HG03064 (cell line): ENCODE measurements around the gene RASGEF1C.

Experiments
- ATAC-seq: cut with Tn5 transposase; IDR thresholded peaks from one replicate; pipeline ENCODE4 v1.9.1; 2021; ENCODE audit warnings: low read depth; ENCODE audit not compliant: unreplicated experiment

RASGEF1C gene

GRCh38 chr5:180162304-180162661, 46.7 kb downstream of the RASGEF1C start:
- ATAC-seq, result no peak

GRCh38 chr5:180161420-180162303, 47.3 kb downstream of the RASGEF1C start:
- no peak for ATAC-seq

- no peak for ATAC-seq
Observed at GRCh38 chr5:180160789-180161188, 48.2 kb downstream of the RASGEF1C start.

DNA sequence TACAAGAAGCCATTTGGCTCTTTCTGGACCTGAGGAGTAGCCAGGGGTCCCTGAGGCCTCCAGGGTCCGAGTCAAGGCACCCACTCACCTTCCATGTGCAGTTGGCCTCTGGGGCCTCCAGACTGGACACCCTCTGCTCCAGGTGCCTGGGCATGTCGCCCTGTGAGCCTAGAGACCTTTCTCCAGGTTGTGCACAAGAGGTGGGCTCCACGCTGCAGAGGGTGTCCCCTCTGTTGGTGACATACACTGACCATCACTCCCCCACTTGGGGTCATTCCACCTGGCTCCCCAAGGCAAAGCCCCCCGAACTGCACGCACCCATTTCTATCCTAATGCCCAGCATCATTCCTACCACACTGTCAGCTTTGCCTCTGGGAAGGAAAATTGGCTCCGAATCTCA, 48.8 kb downstream of the RASGEF1C start:
- ATAC-seq, result no peak

GRCh38 chr5:180159756-180160155, 49.3 kb downstream of the RASGEF1C start:
- ATAC-seq, result no peak

GRCh38 chr5:180157866-180158265, 51.1 kb downstream of the RASGEF1C start:
- no peak for ATAC-seq

DNA sequence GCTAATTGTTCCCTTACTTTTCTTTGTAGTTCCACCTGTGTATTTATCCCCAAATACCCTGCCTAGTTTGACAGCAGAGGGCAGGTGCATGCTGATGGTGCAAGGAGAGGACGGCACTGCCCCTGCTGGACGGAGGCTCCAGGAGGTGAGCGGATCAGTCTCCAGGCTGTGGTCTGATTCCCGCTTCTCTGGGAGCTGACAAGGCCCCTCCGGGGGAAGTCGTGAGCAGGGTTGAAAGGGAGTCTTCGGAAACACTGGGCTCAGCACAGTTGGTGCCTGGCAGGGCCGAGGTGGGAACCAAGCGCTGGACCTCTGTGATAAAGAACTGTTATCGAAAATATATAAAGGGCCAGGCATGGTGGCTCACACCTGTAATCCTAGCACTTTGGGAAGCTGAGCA, 52.9 kb downstream of the RASGEF1C start:
- no peak for ATAC-seq

GRCh38 chr5:180155365-180155926, 53.6 kb downstream of the RASGEF1C start:
- ATAC-seq, result no peak

DNA sequence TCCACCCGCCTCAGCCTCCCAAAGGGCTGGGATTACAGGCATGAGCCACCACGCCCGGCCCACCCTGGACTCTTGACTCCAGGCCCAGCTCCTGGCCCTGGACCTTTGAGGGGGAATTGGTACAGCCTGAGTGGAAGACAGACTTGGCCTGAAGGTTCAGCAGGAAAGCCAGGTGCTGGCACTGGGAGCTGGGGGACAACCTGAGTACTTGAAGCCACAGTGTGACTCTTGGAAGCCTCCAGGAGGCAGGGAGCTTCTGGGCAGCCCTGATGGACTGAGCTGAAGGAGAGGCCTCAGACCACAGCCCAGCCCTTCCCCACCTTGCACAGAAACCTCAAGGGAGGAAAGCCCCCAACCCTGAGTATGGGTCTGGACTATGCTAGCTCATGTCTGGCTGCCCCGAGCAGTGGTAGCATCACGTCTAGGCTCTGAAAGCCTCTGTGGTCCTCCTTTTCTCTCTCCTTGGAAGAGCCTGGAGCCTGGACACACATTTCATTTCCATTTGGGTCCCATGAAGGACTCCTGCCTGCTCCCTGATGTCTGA, 54.1 kb downstream of the RASGEF1C start:
- no peak for ATAC-seq

DNA sequence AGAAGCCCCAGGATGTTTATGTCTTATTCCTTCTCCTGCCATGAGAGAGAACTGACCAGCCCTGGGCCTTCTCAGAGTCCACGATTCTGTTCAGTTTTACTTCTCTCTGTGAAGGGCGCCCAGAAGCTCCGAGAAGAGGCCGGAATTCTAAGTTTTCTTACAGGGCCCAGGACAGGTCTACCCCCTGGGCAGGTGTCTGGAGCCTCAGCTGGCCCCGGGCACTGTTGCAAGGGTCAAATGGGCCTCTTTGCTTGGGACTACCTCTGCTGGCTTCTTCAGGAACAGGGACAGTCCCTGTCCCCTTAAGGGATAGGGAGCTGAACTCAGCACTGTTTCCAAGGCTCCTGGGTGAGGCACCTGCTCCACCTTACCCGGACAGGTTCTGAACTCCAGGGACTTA, 55.0 kb downstream of the RASGEF1C start:
- no peak for ATAC-seq

GRCh38 chr5:180153099-180153498, 55.9 kb downstream of the RASGEF1C start:
- ATAC-seq, result no peak

DNA sequence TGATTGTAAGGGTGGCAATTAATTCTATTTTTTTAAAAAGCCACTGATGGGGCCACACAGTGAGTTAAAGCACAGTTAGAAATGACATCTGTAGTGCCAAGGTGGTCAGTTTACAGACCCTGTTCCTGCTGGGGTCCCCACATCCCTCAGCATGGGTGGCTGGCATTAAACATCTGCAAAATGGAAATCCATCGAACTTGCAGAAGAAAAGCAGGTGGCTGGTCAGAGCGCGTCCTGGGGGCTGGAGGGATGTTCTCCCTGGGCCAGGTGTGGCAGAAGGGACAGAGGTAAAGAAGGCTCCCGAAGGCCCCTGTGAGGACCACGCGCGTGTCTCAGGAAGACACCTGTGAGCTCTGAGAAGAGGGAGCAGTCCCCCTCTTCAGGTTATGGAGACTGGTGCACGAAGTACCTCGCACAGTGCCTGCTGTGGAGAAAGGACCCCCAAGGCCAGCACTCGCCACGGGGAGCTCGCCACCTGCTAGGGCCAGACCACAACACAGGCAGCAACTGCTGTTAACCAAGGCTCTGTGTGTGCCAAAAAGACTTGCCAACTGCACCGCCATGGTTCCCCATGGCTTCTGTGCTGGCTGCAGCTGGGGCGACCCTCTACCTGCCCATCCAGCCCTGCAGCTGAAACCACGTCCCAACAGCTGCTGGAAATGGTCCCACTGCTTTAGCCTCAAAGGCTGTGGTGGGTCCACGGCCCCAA, 65.2 kb downstream of the RASGEF1C start:
- ATAC-seq, result no peak

- no peak for ATAC-seq
Observed at GRCh38 chr5:180142824-180143610, 66.0 kb downstream of the RASGEF1C start.

DNA sequence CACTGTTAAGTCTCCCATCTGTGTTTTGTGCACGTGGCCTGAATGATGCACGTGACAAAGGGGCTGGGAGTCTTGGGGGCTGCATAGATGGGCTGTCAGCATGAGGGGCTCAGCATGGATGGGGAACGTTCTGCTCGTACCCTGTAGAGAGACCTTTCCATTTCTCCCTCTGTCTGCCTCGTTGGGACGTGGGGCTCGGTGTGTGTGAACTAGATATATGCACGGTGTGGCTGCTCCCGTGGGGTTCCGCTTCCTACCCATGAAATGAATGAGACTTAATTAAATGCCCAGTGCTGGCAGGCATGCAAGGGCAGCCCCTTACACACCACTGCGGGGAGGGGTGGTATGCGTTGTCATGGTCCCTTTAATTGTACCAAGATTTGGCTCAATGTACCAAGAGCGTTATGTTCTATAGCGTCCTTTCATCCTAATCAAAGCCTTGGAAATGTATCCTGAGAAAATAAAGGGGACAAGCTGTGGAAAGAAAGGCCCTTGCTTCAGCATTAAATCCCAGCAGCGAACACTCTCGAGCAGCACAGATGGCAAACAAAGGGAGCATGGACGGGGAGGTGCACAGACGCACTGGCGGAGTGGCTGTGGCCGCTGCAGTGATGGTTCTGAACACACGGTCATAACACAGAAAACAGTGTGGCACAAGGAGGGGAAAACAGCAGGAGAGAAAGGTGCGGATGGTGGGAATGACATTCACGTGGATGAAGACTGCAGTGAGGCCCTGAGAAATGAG, 66.8 kb downstream of the RASGEF1C start:
- no peak for ATAC-seq

GRCh38 chr5:180141068-180141660, 67.8 kb downstream of the RASGEF1C start:
- ATAC-seq, result no peak

GRCh38 chr5:180140571-180140970, 68.4 kb downstream of the RASGEF1C start:
- no peak for ATAC-seq

DNA sequence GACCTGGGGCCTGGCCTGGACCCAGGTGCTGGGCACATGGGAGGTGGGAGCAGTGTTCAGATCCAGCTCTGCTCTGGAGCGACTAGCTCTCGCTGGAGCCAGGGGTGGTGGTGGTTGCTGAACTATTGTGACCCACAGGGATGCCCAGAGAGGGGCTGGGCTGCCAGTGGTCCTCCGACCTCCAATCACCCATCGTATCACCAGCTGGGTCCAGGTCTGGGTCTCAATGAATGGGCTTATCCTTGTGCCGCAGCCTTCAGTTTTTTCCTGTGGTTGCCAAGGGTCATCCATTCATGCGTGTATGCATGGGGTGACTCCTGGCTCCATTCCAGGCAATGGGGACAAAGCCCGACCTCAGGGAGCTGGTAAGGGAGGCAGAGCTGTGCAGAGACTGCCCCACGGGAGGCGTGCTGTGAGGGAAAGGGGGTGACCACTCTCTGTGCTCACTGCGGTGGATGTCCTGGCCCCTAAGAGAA, 68.9 kb downstream of the RASGEF1C start:
- no peak for ATAC-seq

GRCh38 chr5:180139731-180140055, 69.3 kb downstream of the RASGEF1C start:
- ATAC-seq, result no peak

DNA sequence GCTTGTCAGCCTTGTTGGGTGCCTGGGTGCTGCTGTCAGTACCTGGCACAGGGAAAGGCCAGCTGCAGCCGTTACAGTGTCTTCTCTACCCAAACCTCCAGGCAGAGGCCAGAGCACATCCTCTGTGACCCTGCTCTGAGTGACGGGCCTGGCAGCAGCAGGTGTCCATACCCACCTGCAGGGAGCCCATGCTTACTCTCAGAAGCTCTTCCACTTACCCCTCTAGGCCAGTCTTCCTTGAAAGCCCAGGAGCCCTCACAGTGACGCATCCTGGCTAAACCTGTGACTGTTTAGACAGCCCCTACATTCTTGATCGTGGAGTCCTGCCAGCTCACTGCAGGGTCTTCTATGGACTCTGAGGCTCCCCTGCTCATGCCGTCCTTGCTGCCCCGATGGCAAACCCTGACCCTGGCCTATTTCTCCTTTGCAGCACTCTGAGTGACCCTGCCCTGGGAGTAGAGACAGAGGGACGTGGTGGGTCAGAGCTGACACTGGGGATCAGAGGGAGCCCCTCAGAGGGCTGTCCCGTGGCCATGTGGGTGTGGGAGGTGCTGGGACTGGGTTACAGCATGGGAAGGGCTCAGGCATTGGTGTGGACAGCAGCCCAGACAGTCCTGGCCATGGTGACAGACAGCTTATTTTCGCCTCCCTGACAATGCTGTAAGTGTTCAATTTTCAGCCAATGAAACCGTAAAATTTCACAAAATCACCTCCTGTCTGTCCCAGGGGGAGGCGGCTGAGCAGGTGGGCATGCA, 69.9 kb downstream of the RASGEF1C start:
- ATAC-seq, result no peak
